22Rv1 (cell line): Measurements from ENCODE around the gene RHOBTB3.

Experiments
- H3K27ac ChIP-seq: fragments of 450-650 bp; 2 replicates; pipeline ENCODE4 v1.5.1; 2017
- ZFX ChIP-seq: fragments of 450-650 bp; IDR thresholded peaks from 2 replicates; pipeline ENCODE4 v1.6.1; 2017; ENCODE audit warnings: antibody characterized with exemption, borderline replicate concordance
- TF ChIP-seq, protein P1 (sequence below): fragments of 450-650 bp; IDR thresholded peaks from 2 replicates; pipeline ENCODE4 v1.5.1; 2017; ENCODE audit warnings: mild to moderate bottlenecking

Gene RHOBTB3

DNA sequence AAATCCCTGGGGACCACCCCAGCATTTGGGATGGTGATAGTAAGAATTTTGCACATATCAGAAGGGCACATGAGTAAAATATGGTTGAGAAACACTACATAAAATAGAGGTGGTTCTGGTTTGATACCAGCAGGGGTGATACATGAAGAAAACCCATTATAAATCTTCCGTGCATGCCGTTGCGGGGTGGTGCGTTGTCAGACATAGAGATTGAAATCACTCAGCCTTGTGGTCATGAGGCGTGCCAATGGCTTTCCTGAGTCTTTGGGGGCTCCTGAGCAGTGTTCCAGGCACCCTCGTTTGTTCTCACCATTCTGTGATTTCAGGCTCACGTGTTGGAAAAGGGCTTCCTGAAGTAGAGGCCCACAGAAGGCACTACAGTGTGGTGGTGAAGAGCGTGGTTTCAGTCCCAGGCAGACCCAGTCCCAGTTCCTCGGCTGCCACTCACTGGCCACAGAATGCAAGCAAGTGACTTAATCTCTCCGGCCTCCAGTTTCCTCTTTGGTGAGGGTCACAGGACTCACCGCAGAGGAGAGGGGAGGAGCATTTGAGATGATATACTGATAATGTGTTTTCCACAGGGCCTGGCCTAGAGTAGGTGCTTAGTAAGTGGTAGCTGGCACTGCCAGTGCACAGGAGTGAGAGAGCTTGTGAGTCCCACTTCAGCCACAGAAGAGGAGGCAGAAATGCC lies 111.9 kb downstream of the RHOBTB3 start:
- H3K27ac ChIP-seq = 0 out of 2 replicates have a peak overlapping the region, but pooled peaks have one; percentile 28

DNA sequence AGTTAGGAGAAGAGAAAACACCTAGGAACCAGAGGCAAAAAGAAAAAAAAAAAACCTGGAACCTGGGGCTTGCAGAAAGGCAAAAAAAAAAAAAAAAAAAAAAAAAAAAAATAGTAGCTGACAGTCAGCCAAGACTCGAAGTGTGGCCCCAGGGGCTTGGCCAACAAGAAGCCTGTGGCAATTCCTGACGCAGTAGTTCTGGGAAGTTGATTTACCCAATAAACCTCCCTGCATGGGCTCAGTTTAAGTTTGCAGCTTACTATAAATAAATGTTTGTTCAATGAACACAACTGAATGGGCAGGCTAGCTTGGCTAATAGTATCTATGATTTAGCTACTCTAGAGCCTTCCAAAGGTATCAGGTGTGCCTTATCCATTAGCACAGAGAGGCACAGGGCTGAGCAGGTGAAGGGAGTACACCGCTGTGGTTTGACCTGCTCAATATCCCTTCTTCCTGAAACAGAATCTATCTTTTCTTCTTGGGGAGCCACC lies 112.6 kb downstream of the RHOBTB3 start:
- no peak for TF ChIP-seq ZFX
- TF ChIP-seq, protein P1, sequence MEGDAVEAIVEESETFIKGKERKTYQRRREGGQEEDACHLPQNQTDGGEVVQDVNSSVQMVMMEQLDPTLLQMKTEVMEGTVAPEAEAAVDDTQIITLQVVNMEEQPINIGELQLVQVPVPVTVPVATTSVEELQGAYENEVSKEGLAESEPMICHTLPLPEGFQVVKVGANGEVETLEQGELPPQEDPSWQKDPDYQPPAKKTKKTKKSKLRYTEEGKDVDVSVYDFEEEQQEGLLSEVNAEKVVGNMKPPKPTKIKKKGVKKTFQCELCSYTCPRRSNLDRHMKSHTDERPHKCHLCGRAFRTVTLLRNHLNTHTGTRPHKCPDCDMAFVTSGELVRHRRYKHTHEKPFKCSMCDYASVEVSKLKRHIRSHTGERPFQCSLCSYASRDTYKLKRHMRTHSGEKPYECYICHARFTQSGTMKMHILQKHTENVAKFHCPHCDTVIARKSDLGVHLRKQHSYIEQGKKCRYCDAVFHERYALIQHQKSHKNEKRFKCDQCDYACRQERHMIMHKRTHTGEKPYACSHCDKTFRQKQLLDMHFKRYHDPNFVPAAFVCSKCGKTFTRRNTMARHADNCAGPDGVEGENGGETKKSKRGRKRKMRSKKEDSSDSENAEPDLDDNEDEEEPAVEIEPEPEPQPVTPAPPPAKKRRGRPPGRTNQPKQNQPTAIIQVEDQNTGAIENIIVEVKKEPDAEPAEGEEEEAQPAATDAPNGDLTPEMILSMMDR = no peak
- peak overlapping the region; percentile 28; the same call in 1 of the 2 replicates for H3K27ac ChIP-seq

More for the DNA sequence above, 111.9 kb downstream of the RHOBTB3 start:
- TF ChIP-seq, protein P1 = no peak
- no peak for TF ChIP-seq ZFX

DNA sequence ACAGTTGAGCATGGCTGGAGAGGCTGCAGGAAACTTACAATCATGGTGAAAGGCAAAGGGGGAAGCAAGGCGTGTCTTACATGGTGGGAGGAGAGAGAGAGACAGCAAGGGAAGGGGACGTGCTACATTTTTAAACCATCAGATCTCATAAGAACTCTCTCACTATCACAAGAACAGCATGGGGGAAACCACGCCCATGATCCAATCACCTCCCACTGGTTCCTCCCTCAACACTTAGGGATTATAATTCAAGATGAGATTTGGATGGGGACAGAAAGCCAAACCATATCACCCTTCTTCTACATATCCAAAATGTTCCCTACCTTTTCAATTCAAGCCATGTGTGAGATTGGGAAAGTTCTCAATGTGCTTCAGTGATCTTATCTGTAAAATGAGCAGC lies 114.3 kb downstream of the RHOBTB3 start:
- no peak overlapping the region for H3K27ac ChIP-seq
- TF ChIP-seq ZFX = no peak
- TF ChIP-seq, protein P1 = no peak
